ENCODE measurements around the gene CLSTN1. TPM values are rescaled to one million over a fixed set of nuclear protein-coding genes. Genes with fewer than 3 reads are reported as not detected.

CLSTN1 gene
- total and polyA plus RNA-seq, 10 donors = 28.8 to 70.7 (median 60.5) TPM

DNA sequence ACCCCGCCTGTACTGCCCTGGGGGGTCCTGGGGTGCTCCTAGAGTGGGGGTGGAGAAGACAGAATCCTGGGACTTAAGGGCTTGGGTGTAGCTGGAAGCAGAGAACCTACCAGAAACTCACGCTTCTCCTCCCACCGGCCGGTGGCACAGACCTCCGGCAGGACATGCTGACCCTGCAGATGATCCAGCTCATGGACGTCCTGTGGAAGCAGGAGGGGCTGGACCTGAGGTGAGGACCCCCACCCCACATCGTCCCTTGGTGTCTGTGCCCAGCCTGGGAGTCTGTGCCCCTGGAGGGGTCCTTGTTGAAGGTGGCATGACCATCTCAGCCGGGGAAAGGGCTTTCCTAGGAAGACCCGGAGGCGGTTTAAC, 101.4 kb downstream of the CLSTN1 start:
- Histone ChIP-seq H3K9me3 (peaks cover 0 to 10% (median 7%) of the 10 kb centered on the region in 8 donors), H3K36me3 (peaks cover 10 to 100% (median 91%) of the 10 kb centered on the region in 6 donors), H3K27ac (peak overlapping the region in 3 of 8 donors; percentile 90 to 97 (median 90)), H3K4me1 (peaks cover 12 to 77% (median 44%) of the 10 kb centered on the region in 6 donors), H3K4me3 (no peak overlapping the region), H3K27me3 (replicated peaks in 1 of 7) (peaks cover 0 to 11% (median 0%) of the 10 kb centered on the region in 7 donors)
- 89 to 100% (median 95%) methylated on average over 5 to 10 of the region's 10 CpGs for WGBS, 5 donors
- no peak for DNase-seq
- intact Hi-C loops (cut with DNase I; ENCODE audit: low total_unique reads) = loop anchor here (10.0 kb wide), 1 partner anchor 142 kb away; no protein-coding TSS in a partner anchor
- TF ChIP-seq POLR2AphosphoS5 (IDR thresholded peaks at IDR 0.05) (no peak), POLR2A (IDR thresholded peaks at IDR 0.05) (no peak), CTCF (IDR thresholded peaks at IDR 0.05 in 8 of 11, conservative IDR thresholded peaks at IDR 0.05 in 3 of 11) (no peak)

DNA sequence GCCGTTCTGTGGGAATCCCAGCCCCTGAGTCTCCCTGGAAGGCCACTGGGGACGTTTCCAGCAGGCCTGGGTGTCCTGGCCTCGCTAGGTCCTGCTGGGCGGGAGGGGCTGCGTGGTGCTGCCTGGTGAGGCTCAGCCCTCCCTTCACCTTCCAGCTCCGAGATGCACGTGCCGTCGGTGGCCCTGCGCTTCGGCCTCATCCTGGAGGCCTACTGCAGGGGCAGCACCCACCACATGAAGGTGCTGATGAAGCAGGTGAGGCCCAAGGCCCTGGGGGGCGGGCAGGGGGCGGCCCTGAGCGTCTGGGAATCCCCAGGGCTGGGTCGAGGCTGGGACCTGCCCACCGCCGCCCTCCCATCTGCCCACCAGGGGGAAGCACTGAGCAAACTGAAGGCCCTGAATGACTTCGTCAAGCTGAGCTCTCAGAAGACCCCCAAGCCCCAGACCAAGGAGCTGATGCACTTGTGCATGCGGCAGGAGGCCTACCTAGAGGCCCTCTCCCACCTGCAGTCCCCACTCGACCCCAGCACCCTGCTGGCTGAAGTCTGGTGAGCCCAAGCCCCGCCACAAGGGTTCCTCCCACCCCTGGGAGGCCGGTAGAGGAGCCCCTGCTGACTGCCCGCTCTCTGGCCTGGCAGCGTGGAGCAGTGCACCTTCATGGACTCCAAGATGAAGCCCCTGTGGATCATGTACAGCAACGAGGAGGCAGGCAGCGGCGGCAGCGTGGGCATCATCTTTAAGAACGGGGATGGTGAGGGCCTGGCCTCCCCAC, 102.0 kb downstream of the CLSTN1 start:
- H3K36me3 ChIP-seq = peaks cover 10 to 100% (median 88%) of the 10 kb centered on the region in 6 donors
- intact Hi-C loops (cut with DNase I; ENCODE audit: low total_unique reads) = loop anchor here (10.0 kb wide), 1 partner anchor 143 kb away; no protein-coding TSS in a partner anchor
- peak overlapping the region; percentile 15 to 97 (median 34) for H3K27ac ChIP-seq
- peak; percentile 89 for DNase-seq
- H3K4me1 ChIP-seq = peaks cover 12 to 79% (median 49%) of the 10 kb centered on the region in 6 donors
- peaks cover 0 to 10% (median 7%) of the 10 kb centered on the region in 8 donors for H3K9me3 ChIP-seq
- H3K4me3 ChIP-seq = no peak overlapping the region
- 63 to 88% (median 73%) methylated on average over 7 to 29 of the region's 29 CpGs for WGBS, 5 donors
- peaks cover 0 to 11% (median 0%) of the 10 kb centered on the region in 7 donors for H3K27me3 ChIP-seq (replicated peaks in 1 of 7)
- peak; percentile 37 to 93 (median 82) for TF ChIP-seq CTCF (IDR thresholded peaks at IDR 0.05 in 8 of 11, conservative IDR thresholded peaks at IDR 0.05 in 3 of 11)
- peak in 2 of 3 donors; percentile 26 to 73 for TF ChIP-seq POLR2AphosphoS5 (IDR thresholded peaks at IDR 0.05)
- TF ChIP-seq POLR2A (IDR thresholded peaks at IDR 0.05) = no peak

GRCh38 chr1:9720785-9721605, 102.8 kb downstream of the CLSTN1 start:
- 86 to 90% (median 88%) methylated on average over 25 to 34 of the region's 34 CpGs for WGBS, 5 donors
- peaks cover 10 to 100% (median 88%) of the 10 kb centered on the region in 6 donors for H3K36me3 ChIP-seq
- TF ChIP-seq POLR2A (IDR thresholded peaks at IDR 0.05) (no peak), POLR2AphosphoS5 (IDR thresholded peaks at IDR 0.05) (no peak), CTCF (IDR thresholded peaks at IDR 0.05 in 8 of 11, conservative IDR thresholded peaks at IDR 0.05 in 3 of 11) (no peak)
- peaks cover 0 to 10% (median 7%) of the 10 kb centered on the region in 8 donors for H3K9me3 ChIP-seq
- H3K27me3 ChIP-seq (replicated peaks in 1 of 7) = peaks cover 0 to 11% (median 0%) of the 10 kb centered on the region in 7 donors
- H3K4me3 ChIP-seq = no peak overlapping the region
- intact Hi-C loops (cut with DNase I; ENCODE audit: low total_unique reads) = loop anchor here (10.0 kb wide), 1 partner anchor 144 kb away; no protein-coding TSS in a partner anchor
- H3K27ac ChIP-seq = peak overlapping the region; percentile 15 to 97 (median 34)
- DNase-seq = peak; percentile 75
- peaks cover 19 to 85% (median 57%) of the 10 kb centered on the region in 6 donors for H3K4me1 ChIP-seq

Data from spleen (tissue), 11 donors.